Fibroblast of skin of right biceps (primary cell): ENCODE data around the gene SYT12.
"Not testable (repeated sequence)": the region's sequence is repeated elsewhere in the genome, so short reads cannot be mapped to it uniquely, and the experiment has no call there.

Experiments used
- DNase-seq: peaks from one replicate; pipeline ENCODE4 v3.0.0-alpha.2; 2013

Gene SYT12

DNA sequence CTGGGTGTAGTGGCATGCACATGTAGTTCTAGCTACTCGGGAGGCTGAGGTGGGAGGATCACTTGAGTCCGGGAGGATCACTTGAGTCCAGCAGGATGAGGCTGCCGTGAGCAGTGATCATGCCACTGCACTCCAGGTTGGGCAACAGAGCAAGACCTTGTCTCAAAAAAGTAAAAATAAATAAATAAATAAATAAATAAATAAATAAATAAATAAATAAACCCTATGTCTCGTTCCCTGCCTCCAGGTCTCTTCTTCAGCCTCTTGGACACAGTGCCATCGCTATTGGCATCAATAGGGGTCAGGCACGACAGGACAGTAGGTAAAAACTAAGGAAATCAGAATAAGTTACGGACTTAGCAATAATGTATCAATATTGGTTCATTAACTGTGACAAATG, 23.4 kb upstream of the SYT12 start:
- no peak for DNase-seq

- no peak for DNase-seq
These were observed 21.6 kb upstream of the SYT12 start for GRCh38 chr11:67001332-67001731.

- no peak for DNase-seq
These were observed 20.5 kb upstream of the SYT12 start for GRCh38 chr11:67002297-67002913.

GRCh38 chr11:67002921-67003411, 20.0 kb upstream of the SYT12 start:
- no peak for DNase-seq

DNA sequence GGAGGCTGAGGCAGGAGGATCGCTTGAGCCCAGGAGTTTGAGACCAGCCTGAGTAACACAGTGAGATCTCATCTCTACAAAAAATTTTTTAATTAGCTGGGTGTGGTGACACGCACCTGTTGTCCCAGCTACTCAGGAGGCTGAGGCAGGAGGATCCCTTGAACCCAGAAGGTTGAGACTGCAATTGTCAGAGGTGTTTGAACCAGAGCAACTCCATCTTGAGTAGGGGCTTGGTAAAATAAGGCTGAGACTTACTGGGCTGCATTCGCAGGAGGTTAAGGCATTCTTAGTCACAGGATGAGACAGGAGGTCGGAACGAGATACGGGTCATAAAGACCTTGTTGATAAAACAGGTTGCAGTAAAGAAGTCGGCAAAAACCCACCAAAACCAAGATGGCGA, 17.7 kb upstream of the SYT12 start:
- not testable (repeated sequence) for DNase-seq

GRCh38 chr11:67006029-67006884, 16.7 kb upstream of the SYT12 start:
- DNase-seq, result peak; percentile 50

DNA sequence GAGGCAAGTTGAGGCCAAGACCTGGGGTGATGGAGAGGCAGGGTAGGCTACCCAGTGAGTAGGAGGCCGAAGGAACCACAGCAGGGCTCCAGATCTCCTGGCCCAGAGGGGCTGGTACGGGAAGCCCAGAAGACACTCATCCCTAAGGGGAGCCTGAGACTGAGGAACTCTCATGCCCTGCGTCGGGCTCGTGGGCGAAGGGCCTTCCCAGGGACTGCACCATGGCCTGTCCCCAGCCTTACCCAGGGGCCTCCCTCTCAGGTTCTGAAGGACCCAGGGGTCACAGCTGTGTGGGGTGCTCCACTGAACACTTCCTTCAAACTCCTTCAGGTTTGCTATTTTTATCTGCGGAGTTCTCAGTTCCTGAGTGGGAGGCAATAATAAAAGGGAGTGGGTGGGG, 15.8 kb upstream of the SYT12 start:
- DNase-seq, result no peak

GRCh38 chr11:67010296-67010905, 12.5 kb upstream of the SYT12 start:
- DNase-seq, result no peak

- DNase-seq, result no peak
These were observed 9.4 kb upstream of the SYT12 start for GRCh38 chr11:67013511-67014045.

DNA sequence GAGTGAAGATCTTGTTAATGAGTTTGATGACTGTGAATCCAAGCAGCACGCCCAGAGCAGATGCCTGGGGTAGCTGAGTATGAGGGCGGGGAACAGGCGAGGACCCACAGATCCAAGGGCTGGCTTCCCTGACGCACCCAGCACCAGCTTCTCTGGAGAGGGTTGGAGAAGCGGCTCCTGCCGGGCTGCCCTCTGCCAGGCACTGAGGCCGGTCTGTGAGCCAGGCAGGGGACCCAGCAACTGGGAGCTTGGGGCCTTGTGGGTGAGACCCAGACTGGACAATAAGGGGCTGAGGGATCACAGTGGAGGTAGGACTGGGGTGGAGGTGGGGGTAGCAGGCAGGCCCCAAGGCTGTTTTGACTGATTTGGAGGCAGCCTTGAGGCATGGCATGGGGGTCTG, 8.6 kb upstream of the SYT12 start:
- DNase-seq, result no peak

GRCh38 chr11:67015048-67015447, 7.9 kb upstream of the SYT12 start:
- DNase-seq, result no peak

GRCh38 chr11:67016550-67016949, 6.4 kb upstream of the SYT12 start:
- DNase-seq, result no peak

DNA sequence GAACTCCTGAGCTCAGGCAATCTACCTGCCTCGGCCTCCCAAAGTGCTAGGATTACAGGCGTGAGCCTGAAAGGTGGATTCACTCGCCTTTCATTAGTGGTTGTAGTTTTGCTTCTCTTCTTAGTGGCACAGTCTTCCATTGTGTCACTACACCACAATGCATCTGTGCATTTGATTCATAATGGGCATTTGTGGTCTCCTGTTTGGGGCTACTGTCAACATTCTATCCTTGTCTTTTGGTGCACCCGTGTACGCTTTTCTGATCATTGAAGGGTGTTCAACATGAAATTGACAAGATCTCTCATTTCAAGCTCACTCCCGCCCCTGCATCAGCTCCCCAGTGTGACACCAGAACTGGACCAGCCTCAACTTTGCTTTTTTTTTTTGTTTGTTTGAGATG, 2.0 kb upstream of the SYT12 start:
- DNase-seq, result no peak

GRCh38 chr11:67022341-67022933, 497 bp upstream of the SYT12 start:
- peak; percentile 65 for DNase-seq

DNA sequence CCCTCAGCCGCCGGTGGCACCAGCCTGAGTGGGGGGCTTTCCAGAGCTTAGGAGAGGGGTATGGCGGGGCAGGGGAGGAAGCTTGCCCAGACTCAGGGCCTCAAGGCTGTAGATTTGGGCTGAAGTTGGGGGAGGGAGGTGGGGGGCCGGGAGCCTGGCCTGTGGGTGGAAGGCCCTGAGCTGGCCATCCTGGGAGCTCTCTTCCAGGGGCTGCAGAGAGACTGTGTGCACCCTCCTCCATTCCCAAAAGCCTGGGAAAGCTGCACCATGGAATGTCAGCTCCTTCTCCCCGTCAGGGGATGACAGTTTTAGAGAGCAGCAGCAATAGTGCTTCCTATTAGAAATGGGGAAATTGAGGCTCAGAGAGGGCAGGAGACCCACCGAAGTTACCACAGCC, 1.0 kb downstream of the SYT12 start:
- no peak for DNase-seq

GRCh38 chr11:67024410-67024809, 1.5 kb downstream of the SYT12 start:
- DNase-seq, result peak; percentile 36

GRCh38 chr11:67024966-67025365, 2.0 kb downstream of the SYT12 start:
- no peak for DNase-seq

DNA sequence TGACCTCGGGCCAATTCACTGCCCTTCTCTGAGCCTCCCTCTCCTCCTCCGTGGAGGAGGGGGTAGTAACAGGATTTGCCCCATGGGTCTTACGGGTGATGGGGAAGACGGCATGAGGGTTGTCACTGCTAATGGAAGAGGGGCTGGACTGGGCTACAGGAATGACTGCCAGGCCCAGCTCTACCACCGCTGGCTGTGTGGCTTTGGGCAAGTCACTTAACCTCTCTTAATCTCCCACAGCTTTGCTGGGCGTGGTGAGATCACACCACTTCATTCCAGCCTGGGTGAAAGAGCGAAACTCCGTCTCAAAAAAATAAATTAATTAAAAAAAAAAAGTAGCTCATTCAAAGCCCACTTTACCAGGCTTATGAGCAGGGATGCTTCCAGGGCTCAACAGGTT, 2.8 kb downstream of the SYT12 start:
- DNase-seq, result no peak

DNA sequence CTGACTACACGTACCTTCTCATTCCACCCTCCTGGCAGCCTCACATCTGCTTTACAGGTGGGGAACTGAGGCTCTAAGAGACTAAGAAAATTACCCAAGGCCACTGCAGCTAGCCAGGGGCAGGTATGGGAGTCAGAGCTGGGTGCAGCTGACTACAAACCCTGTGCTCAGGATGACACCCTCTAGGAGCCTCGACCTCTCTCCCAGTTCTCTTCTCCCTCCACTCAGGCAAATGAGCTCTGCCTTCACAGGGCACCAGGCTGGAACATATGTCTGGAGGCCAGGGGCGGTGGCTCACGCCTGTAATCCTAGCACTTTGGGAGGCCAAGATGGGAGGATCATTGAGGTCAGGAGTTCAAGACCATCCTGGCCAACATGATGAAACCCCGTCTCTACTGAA, 4.0 kb downstream of the SYT12 start:
- no peak for DNase-seq

- DNase-seq, result no peak
These were observed 4.6 kb downstream of the SYT12 start for GRCh38 chr11:67027483-67027930.

DNA sequence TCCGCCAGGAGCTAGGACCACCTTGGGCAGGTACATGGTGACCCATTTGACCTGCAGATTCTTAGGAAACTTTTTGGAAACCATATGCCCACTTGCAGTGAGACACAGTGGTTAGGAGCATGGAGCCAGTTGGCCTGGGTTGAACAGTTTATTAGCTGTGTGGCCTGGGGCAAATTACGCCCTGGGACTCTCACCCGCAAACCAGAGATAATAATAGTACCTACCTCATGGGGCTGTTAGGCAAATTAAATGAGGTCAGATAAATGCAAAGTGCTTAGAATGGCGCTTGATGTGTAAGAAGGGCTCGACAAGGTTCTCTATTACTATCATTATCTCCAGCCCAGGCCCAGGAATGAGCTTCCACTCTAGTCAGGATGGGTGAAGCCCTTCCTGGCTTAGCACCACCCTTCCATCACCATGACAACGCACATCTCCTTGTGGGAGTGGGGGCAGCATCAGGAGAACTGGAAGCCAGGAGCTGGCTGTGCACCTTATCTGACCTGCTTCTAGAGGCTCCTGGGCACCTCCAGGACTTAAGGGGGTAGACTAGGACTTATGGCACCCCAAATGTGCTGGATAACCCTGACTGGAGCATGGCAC, 5.1 kb downstream of the SYT12 start:
- DNase-seq, result no peak

GRCh38 chr11:67029146-67029545, 6.2 kb downstream of the SYT12 start:
- DNase-seq, result no peak

DNA sequence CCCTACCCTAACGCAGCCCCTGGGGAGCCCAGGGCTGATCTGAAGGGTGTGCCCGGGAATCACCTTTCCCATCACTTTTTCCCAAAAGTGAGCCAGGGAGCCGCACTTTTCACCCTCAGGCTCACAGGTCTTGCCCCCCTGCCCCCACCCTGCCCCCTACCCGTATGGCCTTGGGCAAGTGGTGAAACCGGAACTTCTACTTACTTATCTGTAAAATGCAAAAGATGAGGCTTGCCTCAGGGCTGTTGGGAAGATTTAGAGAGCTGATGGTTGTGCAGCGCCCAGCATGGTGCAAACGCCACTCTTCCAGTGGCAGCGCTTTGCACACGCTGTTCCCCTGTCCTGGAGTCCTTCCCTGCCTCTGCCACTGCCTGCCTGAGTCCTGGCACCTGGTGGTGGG, 8.0 kb downstream of the SYT12 start:
- no peak for DNase-seq
